Renal cortical epithelial cell (primary cell): ENCODE data around the gene KRTAP10-5. TPM values are rescaled to one million over a fixed set of nuclear protein-coding genes. Genes with fewer than 3 reads are reported as not detected.
"Not testable (repeated sequence)": the region's sequence is repeated elsewhere in the genome, so short reads cannot be mapped to it uniquely, and the experiment has no call there.

ENCODE experiments used
- DNase-seq: peaks from one replicate; pipeline ENCODE4 v3.0.0-alpha.2; 2011; ENCODE audit warnings: low read depth
- total RNA-seq: library from RNA; depleted of rRNA; stranded (reverse); fragments of >200 nt; gene quantifications from 2 replicates; pipeline ENCODE4 v1.2.3, GENCODE V29; 2014

The KRTAP10-5 gene
- not detected in 2 replicates for total RNA-seq

- DNase-seq = not testable (repeated sequence)
These were observed at the start of gene KRTAP10-5 for GRCh38 chr21:44580231-44580821. TSS of gene KRTAP10-5 (minus strand) at chr21:44580604. CDS start at chr21:44580578, 26 bp downstream.

- DNase-seq = no peak
These were observed 48.4 kb upstream of the KRTAP10-5 start for GRCh38 chr21:44628707-44629391.

DNA sequence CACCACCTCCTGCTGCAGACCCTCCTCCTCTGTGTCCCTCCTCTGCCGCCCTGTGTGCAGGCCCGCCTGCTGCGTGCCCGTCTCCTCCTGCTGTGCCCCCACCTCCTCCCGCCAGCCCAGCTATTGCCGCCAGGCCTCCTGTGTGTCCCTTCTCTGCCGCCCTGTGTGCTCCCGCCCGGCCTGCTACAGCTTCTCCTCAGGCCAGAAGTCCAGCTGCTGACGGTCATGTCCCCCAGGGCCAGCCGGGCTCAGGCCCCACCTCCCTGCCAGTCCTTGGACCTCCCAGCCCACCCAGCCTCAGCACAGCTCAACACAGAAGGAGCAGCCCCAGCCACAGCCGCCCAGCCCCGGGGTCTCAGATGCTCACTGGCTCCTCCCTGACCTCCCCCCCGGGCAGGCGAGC, 47.4 kb upstream of the KRTAP10-5 start:
- not testable (repeated sequence) for DNase-seq

DNA sequence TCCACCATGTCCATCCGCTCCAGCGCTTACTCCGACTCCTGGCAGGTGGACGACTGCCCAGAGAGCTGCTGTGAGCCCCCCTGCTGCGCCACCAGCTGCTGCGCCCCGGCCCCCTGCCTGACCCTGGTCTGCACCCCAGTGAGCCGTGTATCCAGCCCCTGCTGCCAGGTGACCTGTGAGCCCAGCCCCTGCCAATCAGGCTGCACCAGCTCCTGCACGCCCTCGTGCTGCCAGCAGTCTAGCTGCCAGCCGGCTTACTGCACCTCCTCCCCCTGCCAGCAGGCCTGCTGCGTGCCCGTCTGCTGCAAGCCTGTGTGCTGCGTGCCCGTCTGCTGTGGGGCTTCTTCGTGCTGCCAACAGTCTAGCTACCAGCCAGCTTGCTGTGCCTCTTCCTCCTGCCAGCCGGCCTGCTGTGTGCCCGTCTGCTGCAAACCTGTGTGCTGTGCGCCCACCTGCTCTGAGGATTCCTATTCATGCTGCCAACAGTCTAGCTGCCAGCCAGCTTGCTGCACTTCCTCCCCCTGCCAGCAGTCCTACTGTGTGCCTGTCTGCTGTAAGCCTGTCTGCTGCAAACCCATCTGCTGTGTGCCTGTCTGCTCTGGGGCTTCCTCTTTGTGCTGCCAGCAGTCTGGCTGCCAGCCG, 46.9 kb upstream of the KRTAP10-5 start:
- not testable (repeated sequence) for DNase-seq

- DNase-seq = no peak
These were observed 46.3 kb upstream of the KRTAP10-5 start, which contains the start of gene KRTAP10-9 for GRCh38 chr21:44626673-44627143. TSS of gene KRTAP10-9 (plus strand) at chr21:44627093. CDS start at chr21:44627172, 79 bp downstream.

DNA sequence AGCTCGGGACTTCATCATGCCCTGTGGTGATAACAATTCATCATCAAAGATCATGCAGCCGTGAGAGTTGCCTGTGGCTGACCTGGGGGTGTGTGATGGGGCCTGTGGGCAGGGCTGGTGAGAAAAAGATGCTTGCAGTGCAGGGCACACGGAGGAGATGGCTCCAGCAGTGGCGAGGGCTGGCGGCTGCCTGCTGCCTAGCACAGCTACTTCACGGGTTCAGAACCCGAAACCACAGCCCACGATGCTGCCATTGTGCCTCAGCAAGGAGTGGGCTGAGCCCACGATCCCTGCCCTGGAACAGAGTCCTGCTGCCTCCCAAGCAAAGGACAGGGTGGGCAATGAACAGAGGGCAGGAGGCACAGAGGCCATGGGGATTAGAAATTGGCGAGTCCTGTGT, 45.9 kb upstream of the KRTAP10-5 start:
- no peak for DNase-seq

GRCh38 chr21:44625756-44626155, 45.4 kb upstream of the KRTAP10-5 start:
- DNase-seq = no peak

GRCh38 chr21:44623575-44623974, 43.2 kb upstream of the KRTAP10-5 start:
- peak; percentile 0 for DNase-seq

DNA sequence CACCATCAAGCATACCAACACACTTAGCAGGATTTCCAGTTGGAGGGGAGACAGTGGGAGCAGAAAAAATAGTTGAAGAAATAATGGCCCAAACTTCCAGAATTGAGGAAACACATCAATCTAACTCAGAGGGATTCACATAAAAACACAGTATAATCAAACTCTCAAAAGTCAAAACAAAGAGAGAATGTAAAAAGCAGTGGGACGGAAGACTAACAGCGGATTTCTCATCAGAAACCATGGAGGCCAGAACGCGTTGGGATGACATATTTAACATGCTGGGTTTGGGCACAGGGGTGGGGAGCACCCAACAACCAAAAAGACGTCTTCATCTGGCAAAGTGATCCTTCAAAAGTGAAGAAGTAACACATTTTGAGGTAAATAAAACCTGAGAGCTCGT, 39.5 kb upstream of the KRTAP10-5 start:
- no peak for DNase-seq

DNA sequence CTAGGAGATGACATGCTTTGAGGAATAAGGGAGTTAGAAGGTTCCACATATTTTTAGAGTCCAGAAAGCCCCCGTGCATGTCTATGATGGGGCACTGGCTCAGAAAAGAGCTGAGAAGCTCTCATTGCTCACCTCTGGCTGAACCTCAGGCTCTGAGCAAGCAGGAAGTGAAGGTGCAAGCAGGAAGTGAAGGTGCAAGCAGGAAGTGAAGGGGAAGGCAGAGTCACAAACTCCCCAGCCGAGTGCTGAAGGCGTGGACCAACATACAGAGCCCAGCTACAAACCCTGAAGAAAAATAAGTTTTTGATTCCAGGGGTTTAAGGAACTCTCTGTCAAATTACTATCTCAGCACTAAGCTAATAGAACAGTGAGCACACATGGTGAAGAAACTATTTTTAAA, 38.5 kb upstream of the KRTAP10-5 start:
- DNase-seq = no peak

DNA sequence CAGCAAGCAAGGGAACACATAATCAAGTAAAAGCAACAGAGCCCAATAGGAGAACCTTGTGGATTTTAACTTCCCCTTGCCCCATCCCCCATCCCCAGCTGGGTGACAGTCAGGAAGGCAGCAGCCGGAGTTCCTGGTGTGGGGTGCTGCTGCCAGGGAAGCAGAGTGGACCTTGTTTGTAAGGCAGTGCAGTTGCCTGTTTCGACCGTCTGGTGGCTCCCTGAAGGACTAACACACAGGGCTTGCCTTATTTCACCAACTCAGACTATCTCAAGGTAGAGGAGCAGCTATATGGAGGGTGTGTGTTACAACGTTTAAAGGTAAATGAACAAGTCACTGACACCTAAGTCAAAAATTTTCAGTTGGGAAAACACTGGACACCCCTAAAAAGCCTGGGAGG, 38.1 kb upstream of the KRTAP10-5 start:
- DNase-seq = no peak

DNA sequence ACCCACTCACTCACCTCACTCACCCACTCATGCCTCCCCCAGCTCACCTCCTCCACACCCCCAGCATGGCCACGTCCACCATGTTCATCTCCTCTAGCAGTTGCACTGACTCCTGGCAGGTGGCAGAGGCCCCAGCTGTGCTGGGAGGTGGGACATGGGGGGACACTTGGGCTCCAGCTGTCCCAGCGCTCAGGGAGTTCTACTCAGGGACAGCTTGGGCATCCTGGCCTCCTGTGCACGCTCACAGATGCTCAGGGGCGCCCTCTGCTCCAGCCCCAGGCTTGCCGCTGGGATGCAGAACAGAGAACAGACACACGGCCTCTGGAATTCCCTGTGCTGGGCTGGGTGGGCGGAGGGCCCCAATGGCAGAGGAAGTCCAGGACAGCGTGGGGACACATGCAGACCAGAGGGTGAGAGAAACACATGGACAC, 36.7 kb upstream of the KRTAP10-5 start:
- no peak for DNase-seq

DNA sequence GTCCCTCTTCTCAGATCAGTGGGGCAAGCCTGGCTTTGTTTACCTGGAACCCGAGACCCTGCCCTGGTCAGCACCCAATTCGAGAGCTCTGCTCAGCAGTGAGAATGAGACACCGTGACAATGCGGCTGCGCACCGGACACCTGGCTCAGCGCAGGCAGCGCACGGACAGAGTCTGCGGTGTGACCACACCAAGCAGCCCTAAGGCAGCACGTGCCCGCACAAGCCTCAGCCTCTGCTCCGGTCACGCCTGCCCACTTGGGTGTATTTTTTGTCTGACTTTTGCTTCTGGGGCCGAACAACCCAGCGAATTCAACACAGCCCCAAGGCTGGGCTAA, 36.2 kb upstream of the KRTAP10-5 start:
- no peak for DNase-seq

GRCh38 chr21:44615911-44616590, 35.6 kb upstream of the KRTAP10-5 start:
- DNase-seq = no peak

DNA sequence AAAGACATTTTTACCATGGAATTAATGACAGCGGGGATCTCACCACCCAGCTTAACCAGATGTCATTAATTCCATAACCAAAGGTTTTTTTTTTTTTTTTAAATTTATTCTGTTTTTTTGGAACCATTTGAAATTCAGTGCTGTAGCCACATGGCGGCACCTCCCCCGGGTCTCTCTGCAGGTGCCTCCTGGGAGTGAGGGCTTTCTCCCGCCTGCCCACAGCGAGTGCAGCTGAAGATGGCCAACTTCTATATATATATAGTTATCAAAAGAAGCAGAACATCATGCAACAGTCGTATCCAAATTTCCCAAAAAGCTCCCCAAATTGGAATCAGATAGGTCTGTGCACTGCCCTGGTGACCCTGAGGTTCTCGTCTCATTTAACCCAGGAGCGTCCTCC, 35.1 kb upstream of the KRTAP10-5 start:
- no peak for DNase-seq

- no peak for DNase-seq
These were observed 34.6 kb upstream of the KRTAP10-5 start for GRCh38 chr21:44614961-44615391.

DNA sequence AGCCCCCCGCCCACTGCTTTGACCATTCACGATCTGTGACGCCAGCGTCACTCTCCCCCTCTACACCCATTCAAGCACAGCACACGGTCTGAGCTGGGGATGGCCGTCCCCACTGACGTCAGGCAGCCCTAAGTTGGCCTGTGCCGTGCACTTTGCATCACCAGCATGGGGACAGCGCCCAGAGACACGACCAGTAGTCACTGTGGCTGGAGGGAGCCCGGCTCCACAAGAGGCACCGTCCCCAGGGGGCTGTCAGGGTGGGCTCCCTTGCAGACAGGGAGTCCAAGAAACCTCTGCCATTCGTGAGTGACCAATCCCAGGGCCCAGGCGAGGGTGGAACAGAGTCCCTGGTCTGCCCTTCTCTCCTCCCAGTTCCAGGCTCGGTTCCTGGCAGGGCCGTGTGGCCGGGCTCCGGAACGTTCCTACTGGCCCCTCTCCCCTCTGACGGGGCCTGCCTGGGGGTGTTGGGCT, 33.8 kb upstream of the KRTAP10-5 start:
- no peak for DNase-seq

GRCh38 chr21:44613386-44614155, 33.2 kb upstream of the KRTAP10-5 start:
- no peak for DNase-seq

- DNase-seq = no peak
These were observed 32.3 kb upstream of the KRTAP10-5 start for GRCh38 chr21:44612669-44613229.

DNA sequence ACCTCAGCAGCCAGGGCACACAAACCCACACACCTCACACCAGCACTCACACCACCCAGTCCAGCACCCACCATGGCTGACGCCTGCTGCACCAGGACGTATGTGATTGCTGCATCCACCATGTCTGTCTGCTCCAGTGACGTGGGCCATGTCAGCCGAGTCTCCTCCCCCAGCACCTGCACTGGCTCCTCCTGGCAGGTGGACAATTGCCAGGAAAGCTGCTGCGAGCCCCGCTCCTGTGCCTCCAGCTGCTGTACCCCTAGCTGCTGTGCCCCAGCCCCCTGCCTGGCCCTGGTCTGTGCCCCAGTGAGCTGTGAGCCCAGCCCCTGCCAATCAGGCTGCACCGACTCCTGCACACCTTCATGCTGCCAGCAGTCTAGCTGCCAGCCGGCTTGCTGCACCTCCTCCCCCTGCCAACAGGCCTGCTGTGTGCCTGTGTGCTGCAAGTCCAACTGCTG, 31.7 kb upstream of the KRTAP10-5 start, which contains the start of gene KRTAP10-8:
TSS of gene KRTAP10-8 (plus strand) at position 51 of the 458 bp plus-strand sequence. CDS start at position 73, 22 bp downstream.
- DNase-seq = no peak

GRCh38 chr21:44611551-44611950, 31.1 kb upstream of the KRTAP10-5 start:
- DNase-seq = no peak
